Cardiac septum (tissue), 1 donor: Measurements from ENCODE around the gene GALE. TPM values are rescaled to one million over a fixed set of nuclear protein-coding genes. Genes with fewer than 3 reads are reported as not detected.
A peak's percentile ranks its signal among the peaks of the same experiment; 100 is the strongest.

Experiments
- DNase-seq: peaks from one replicate; pipeline ENCODE4 v3.0.0-alpha.2; 2020; ENCODE audit warnings: low spot score
- intact Hi-C: fragments of 100-400 bp; cut with DNase I; formaldehyde crosslinking; loops from one replicate; pipeline ENCODE4 v1.14.0; 2022
- total RNA-seq: library from RNA; stranded (reverse); fragmentation: NEBNext Ultra II Directional; extraction: Animal tissue kit (Norgen Biotek cat#: 25700); gene quantifications from one replicate; pipeline ENCODE4 v1.2.1, GENCODE V29; 2021
- donor health status: DM: no; HTN: no; CAD: no.

GALE gene
- total RNA-seq, 1 donor from 2014 or later, result 11.5 TPM

- intact Hi-C loops, result loop anchor here (5.0 kb wide), 2 partner anchors 95 to 145 kb away; partner anchors contain the start of gene FUCA1
Observed at GRCh38 chr1:23772049-23772853, 28.3 kb downstream of the GALE start.

GRCh38 chr1:23768733-23769132 is 31.8 kb downstream of the GALE start:
- intact Hi-C loops, result no loop called here
- DNase-seq, result no peak

More at GRCh38 chr1:23772049-23772853, 28.3 kb downstream of the GALE start:
- DNase-seq, result peak; percentile 94

- no peak for DNase-seq
- intact Hi-C loops, result no loop called here
Observed at GRCh38 chr1:23763041-23763577, 37.4 kb downstream of the GALE start.

DNA sequence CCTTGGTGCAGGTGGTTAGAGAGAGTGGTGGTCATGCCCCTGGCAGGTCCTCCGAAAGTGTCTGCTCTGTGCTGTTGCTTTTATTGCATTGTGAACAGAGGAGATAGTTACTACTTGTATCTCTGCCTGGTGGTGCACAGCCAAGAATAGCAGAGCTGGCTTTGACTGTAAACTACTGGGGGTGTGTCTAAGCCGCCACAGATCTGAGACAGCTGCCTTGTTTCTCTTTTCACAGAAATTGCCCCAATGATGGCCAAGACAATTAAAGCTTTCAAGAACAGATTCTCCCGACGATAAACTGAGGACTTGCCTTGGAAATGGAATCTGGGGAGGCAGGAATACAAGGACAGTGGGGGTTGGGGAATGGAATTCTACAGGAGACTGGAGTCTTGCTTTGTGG is 41.3 kb downstream of the GALE start:
- no peak for DNase-seq
- intact Hi-C loops, result no loop called here

GRCh38 chr1:23757812-23758211 is 42.7 kb downstream of the GALE start:
- DNase-seq, result no peak
- intact Hi-C loops, result no loop called here

GRCh38 chr1:23756676-23757075 is 43.9 kb downstream of the GALE start:
- DNase-seq, result no peak
- intact Hi-C loops, result no loop called here

DNA sequence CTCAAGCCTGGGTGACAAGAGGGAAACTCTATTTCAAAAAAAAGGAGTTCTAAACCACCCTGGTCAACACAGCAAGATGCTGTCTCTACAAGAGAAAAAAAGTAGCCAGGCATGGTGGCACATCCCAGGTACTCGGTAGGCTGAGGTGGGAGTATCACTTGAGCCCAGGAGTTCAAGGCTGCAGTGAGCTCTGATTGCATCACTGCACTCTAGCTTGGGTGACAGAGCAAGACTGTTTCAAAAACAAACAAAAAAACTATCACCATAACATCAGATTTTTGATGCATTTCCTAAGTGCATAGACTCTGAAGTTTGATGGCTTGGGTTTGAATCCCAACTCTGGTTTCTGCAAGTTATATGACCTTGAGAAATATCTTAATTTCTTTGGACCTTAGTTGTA is 47.6 kb downstream of the GALE start:
- DNase-seq, result no peak
- intact Hi-C loops, result no loop called here

DNA sequence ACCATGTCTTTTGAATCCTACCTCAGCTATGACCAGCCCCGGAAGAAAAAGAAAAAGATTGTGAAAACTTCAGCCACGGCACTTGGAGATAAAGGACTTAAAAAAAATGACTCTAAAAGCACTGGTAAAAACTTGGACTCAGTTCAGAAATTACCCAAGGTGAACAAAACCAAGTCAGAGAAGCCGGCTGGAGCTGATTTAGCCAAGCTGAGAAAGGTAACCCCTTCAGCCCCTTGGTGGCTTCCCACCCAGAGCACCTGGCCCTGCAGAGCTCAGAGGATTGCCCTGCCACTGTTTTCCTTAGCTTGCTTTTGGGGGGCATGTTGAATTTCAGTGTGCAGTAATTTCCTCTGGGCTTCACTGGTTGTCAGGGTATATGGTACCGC is 48.7 kb downstream of the GALE start:
- DNase-seq, result no peak
- intact Hi-C loops, result no loop called here

DNA sequence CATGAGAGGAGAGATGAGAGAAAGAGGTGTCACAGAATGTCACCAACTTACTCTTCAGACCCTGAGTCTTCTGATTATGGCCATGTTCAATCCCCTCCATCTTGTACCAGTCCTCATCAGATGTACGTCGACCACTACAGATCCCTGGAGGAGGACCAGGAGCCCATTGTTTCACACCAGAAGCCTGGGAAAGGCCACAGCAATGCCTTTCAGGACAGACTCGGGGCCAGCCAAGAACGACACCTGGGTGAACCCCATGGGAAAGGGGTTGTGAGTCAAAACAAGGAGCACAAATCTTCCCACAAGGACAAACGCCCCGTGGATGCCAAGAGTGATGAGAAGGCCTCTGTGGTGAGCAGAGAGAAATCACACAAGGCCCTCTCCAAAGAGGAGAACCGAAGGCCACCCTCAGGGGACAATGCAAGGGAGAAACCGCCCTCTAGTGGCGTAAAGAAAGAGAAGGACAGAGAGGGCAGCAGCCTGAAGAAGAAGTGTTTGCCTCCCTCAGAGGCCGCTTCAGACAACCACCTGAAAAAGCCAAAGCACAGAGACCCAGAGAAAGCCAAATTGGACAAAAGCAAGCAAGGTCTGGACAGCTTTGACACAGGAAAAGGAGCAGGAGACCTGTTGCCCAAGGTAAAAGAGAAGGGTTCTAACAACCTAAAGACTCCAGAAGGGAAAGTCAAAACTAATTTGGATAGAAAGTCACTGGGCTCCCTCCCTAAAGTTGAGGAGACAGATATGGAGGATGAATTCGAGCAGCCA is 49.3 kb downstream of the GALE start:
- DNase-seq, result no peak

GRCh38 chr1:23748016-23748415 is 52.5 kb downstream of the GALE start:
- no peak for DNase-seq
- intact Hi-C loops, result loop anchor here (10.0 kb wide), 1 partner anchor 203 kb away; no protein-coding TSS in a partner anchor

More for the DNA sequence above, 49.3 kb downstream of the GALE start:
- intact Hi-C loops, result no loop called here

Other genes with a start within 250 kb of the GALE start
- 126 TPM for gene ID3, start 241.3 kb downstream of the GALE start, total RNA-seq
- 521 TPM for gene RPL11, start 108.9 kb downstream of the GALE start, total RNA-seq
- 28.8 TPM for gene ELOA, start 57.3 kb downstream of the GALE start, total RNA-seq
- 33.7 TPM for gene PITHD1, start 22.3 kb downstream of the GALE start, total RNA-seq
- 27.2 TPM for gene LYPLA2, start 9.6 kb downstream of the GALE start, total RNA-seq
- gene HMGCL, start 24.7 kb upstream of the GALE start, total RNA-seq, result 27.9 TPM
- gene FUCA1, start 67.5 kb upstream of the GALE start, total RNA-seq, result 13.3 TPM
- gene CNR2, start 112.6 kb upstream of the GALE start, total RNA-seq, result not detected
- gene PNRC2, start 159.1 kb upstream of the GALE start, total RNA-seq, result 80.0 TPM
- gene SRSF10, start 179.6 kb upstream of the GALE start, total RNA-seq, result 63.4 TPM